PC-9 (cell line): ENCODE measurements around the gene MYO1E.

Experiments
- CTCF ChIP-seq: fragments of 200-600 bp; sonication (generic); conservative IDR thresholded peaks from 2 replicates; pipeline ENCODE4 v1.6.1; 2017; ENCODE audit warnings: mixed run types, antibody characterized with exemption, mild to moderate bottlenecking, moderate library complexity
- EZH2 ChIP-seq: fragments of 200-600 bp; sonication (generic); IDR thresholded peaks from 2 replicates; pipeline ENCODE4 v1.8.0; 2017; ENCODE audit warnings: antibody characterized with exemption, low read depth

GRCh38 chr15:59398220-59398619, 25.5 kb upstream of the MYO1E start:
- TF ChIP-seq CTCF (no peak), EZH2 (no peak)
